SK-N-SH (cell line): ENCODE measurements around the gene VASN. TPM values are rescaled to one million over a fixed set of nuclear protein-coding genes. Genes with fewer than 3 reads are reported as not detected.

ENCODE experiments used
- CTCF ChIA-PET: fragments of 300-600, 350-600 bp; formaldehyde crosslinking; extraction: SDS; loops from one replicate; lab custom pipeline; 2021; lab: Yijun Ruan, JAX
- POLR2A ChIA-PET: fragments of 350-600 bp; sonication (Branson Sonifier 250); formaldehyde crosslinking; extraction: SDS; loops from one replicate; lab custom pipeline; 2020; ENCODE audit warnings: antibody characterized with exemption, inconsistent platforms; lab: Yijun Ruan, JAX
- DNase-seq: peaks from one replicate; pipeline ENCODE4 v3.0.0; 2012
- H2AFZ ChIP-seq: fragments of 200-600 bp; sonication (generic); 2 replicates; pipeline ENCODE4 v1.8.1; 2016; ENCODE audit warnings: antibody characterized with exemption, mild to moderate bottlenecking, low read depth
- H3F3A ChIP-seq: fragments of 200-600 bp; sonication (generic); replicated peaks from 2 replicates; pipeline ENCODE3; 2016; ENCODE audit warnings: antibody characterized with exemption, mild to moderate bottlenecking; ENCODE audit not compliant: insufficient read depth
- H3K27ac ChIP-seq, 2 experiments: fragments of 200-500 bp in 1 of 2; fragments of 200-600 bp in 1 of 2; sonication (Bioruptor generic) in 1 of 2; sonication (generic), shearing (Covaris generic) in 1 of 2; 2 replicates each; pipeline versions ENCODE4 v1.5.1 to v1.6.1; 2014 to 2016; ENCODE audit warnings: low read depth in 2 of 2, inconsistent platforms in 1 of 2, low read length in 1 of 2, mild to moderate bottlenecking in 1 of 2, mixed read lengths in 1 of 2
- H3K27me3 ChIP-seq: fragments of 200-600 bp; sonication (generic), shearing (Covaris generic); 2 replicates; pipeline ENCODE4 v1.6.1; 2016; ENCODE audit warnings: mixed run types; ENCODE audit not compliant: insufficient read depth
- H3K36me3 ChIP-seq, 2 experiments: fragments of 200-500 bp in 1 of 2; fragments of 200-600 bp in 1 of 2; sonication (Bioruptor generic) in 1 of 2; sonication (generic) in 1 of 2; replicated peaks in 1 of 2; 2 replicates each; pipeline versions ENCODE3 to v1.5.1; 2014 to 2016; ENCODE audit warnings: low read length in 1 of 2, mild to moderate bottlenecking in 1 of 2; ENCODE audit not compliant: insufficient read depth in 2 of 2, control insufficient read depth in 1 of 2
- H3K4me1 ChIP-seq, 2 experiments: fragments of 200-500 bp in 1 of 2; fragments of 200-600 bp in 1 of 2; sonication (Bioruptor generic) in 1 of 2; sonication (generic), shearing (Covaris generic) in 1 of 2; 2 replicates each; pipeline versions ENCODE4 v1.5.1 to v1.6.1; 2014 to 2016; ENCODE audit warnings: low read depth in 1 of 2, low read length in 1 of 2, mixed run types in 1 of 2; ENCODE audit not compliant: insufficient read depth in 2 of 2, control insufficient read depth in 1 of 2
- H3K4me2 ChIP-seq: fragments of 200-600 bp; sonication (generic), shearing (Covaris generic); 2 replicates; pipeline ENCODE4 v1.6.1; 2017; ENCODE audit warnings: mixed run types
- H3K4me3 ChIP-seq, 2 experiments: fragments of 200-500 bp in 1 of 2; fragments of 200-600 bp in 1 of 2; sonication (Bioruptor generic) in 1 of 2; sonication (generic), shearing (Covaris generic) in 1 of 2; 2 replicates each; pipeline versions ENCODE4 v1.5.1 to v1.8.1; 2014 to 2016; ENCODE audit warnings: low read depth in 2 of 2, inconsistent platforms in 1 of 2, low read length in 1 of 2, mild to moderate bottlenecking in 1 of 2, mixed read lengths in 1 of 2, moderate library complexity in 1 of 2
- H3K79me2 ChIP-seq: fragments of 200-600 bp; sonication (generic); 2 replicates; pipeline ENCODE4 v1.8.1; 2017; ENCODE audit warnings: mild to moderate bottlenecking; ENCODE audit not compliant: insufficient read depth
- H3K9ac ChIP-seq: fragments of 200-600 bp; sonication (generic); 2 replicates; pipeline ENCODE4 v1.6.1; 2017; ENCODE audit warnings: mixed run types
- H3K9me2 ChIP-seq: fragments of 200-600 bp; sonication (generic); 2 replicates; pipeline ENCODE4 v1.6.1; 2017; ENCODE audit warnings: mixed run types
- H3K9me3 ChIP-seq: fragments of 200-600 bp; sonication (generic); 2 replicates; pipeline ENCODE4 v1.6.1; 2017; ENCODE audit warnings: mixed run types, mild to moderate bottlenecking, moderate library complexity
- H4K20me1 ChIP-seq: fragments of 200-600 bp; sonication (generic); 2 replicates; pipeline ENCODE4 v1.6.1; 2017; ENCODE audit warnings: mild to moderate bottlenecking, mixed run types; ENCODE audit not compliant: insufficient read depth
- CHD2 ChIP-seq: fragments of 150-350 bp; IDR thresholded peaks from 2 replicates; pipeline ENCODE4 v1.6.1; 2018; ENCODE audit warnings: low read length; ENCODE audit not compliant: partially characterized antibody
- CTCF ChIP-seq: fragments of 200-600 bp; sonication (generic); IDR thresholded peaks from 2 replicates; pipeline ENCODE4 v1.6.1; 2017; ENCODE audit warnings: antibody characterized with exemption, mild to moderate bottlenecking, moderate library complexity
- EP300 ChIP-seq, 2 experiments: IDR thresholded peaks; 2 replicates each; pipeline versions ENCODE4 v1.4.0 to v1.6.1; 2012; ENCODE audit warnings: borderline replicate concordance in 1 of 2, low read depth in 1 of 2, low read length in 1 of 2
- EZH2phosphoT487 ChIP-seq: fragments of 200-600 bp; sonication (generic); IDR thresholded peaks from 2 replicates; pipeline ENCODE4 v1.6.1; 2017; ENCODE audit warnings: low read depth, mixed run types, mild to moderate bottlenecking, antibody characterized with exemption, moderate library complexity, borderline replicate concordance
- FOXJ3 ChIP-seq: sonication (generic); formaldehyde crosslinking; IDR thresholded peaks from 2 replicates; pipeline ENCODE4 v1.5.1; 2020; ENCODE audit warnings: mild to moderate bottlenecking, missing genetic modification reagents
- MEF2A ChIP-seq: IDR thresholded peaks from 2 replicates; pipeline ENCODE4 v1.4.0; 2012; ENCODE audit warnings: low read depth, borderline replicate concordance
- MXI1 ChIP-seq: IDR thresholded peaks from 2 replicates; pipeline ENCODE4 v1.6.1; 2012; ENCODE audit warnings: mild to moderate bottlenecking, low read depth, low read length, improper control_type of control experiment
- POLR2AphosphoS5 ChIP-seq: IDR thresholded peaks from 2 replicates; pipeline ENCODE4 v1.6.1; 2012; ENCODE audit warnings: low read depth, low read length
- RXRA ChIP-seq: IDR thresholded peaks from 2 replicates; pipeline ENCODE4 v1.4.0; 2012; ENCODE audit warnings: low read depth, mild to moderate bottlenecking, borderline replicate concordance
- SIN3A ChIP-seq: IDR thresholded peaks from 2 replicates; pipeline ENCODE4 v1.6.1; 2012; ENCODE audit warnings: low read depth, mild to moderate bottlenecking, low read length, moderate library complexity, borderline replicate concordance
- SMC3 ChIP-seq: IDR thresholded peaks from 2 replicates; pipeline ENCODE4 v1.6.1; 2012; ENCODE audit warnings: low read depth, low read length, improper control_type of control experiment
- TAF1 ChIP-seq: IDR thresholded peaks from 2 replicates; pipeline ENCODE4 v1.6.1; 2012; ENCODE audit warnings: low read depth, mild to moderate bottlenecking, low read length, moderate library complexity, borderline replicate concordance
- USF1 ChIP-seq: IDR thresholded peaks from 2 replicates; pipeline ENCODE4 v1.4.0; 2012; ENCODE audit warnings: low read depth, borderline replicate concordance
- YY1 ChIP-seq: IDR thresholded peaks from 2 replicates; pipeline ENCODE4 v1.4.0; 2012; ENCODE audit warnings: low read depth, mild to moderate bottlenecking
- ZBTB33 ChIP-seq: IDR thresholded peaks from 2 replicates; pipeline ENCODE4 v1.4.0; 2012; ENCODE audit warnings: low read depth, borderline replicate concordance
- WGBS: methylation state at CpG from one replicate; pipeline ENCODE4 v1.1.6; 2017; ENCODE audit warnings: low lambda C conversion rate; 5-methylcytosine and 5-hydroxymethylcytosine counted together
- polyA plus RNA-seq, 3 experiments: library from polyadenylated mRNA; depleted of rRNA; stranded (reverse); fragments of >200 nt; gene quantifications; 2 replicates each; pipeline ENCODE4 v1.2.3, GENCODE V29; 2012

The VASN gene
- polyA plus RNA-seq, 1 of the 3 experiments (the other 2 are of a cell fraction), result 37.4 TPM

GRCh38 chr16:4395055-4395726, 23.5 kb downstream of the VASN start:
- Histone ChIP-seq H4K20me1 (no peaks in the 10 kb centered on the region), H3K4me2 (no peak overlapping the region), H3K9me2 (no peaks in the 10 kb centered on the region), H3K9me3 (no peaks in the 10 kb centered on the region), H3K79me2 (no peaks in the 10 kb centered on the region), H3K4me3 (no peak overlapping the region), H3K9ac (no peak overlapping the region), H3K27me3 (no peaks in the 10 kb centered on the region), H2AFZ (no peak overlapping the region), H3K27ac (peak overlapping the region in 1 of 2 experiments; percentile 34; a peak in 1 of 4 replicates)
- WGBS, result 85% methylated on average over 9 of the region's 9 CpGs
- TF ChIP-seq FOXJ3 (CRISPR knock-in tag) (no peak), MXI1 (no peak), CHD2 (no peak), SMC3 (no peak), EZH2phosphoT487 (no peak)
- TF ChIP-seq, all 33 proteins: peak for 0
- ChIA-PET CTCF (interaction anchor here (1.4 to 32.1 kb wide), 6 partner anchors 7 to 118 kb away, joined by 3 to 558 read pairs (median 18); partner anchors contain the start of gene VASN), POLR2A (interaction anchor here (1.2 to 2.0 kb wide), 2 partner anchors 9 to 24 kb away, joined by 3 to 5 read pairs; no protein-coding TSS in a partner anchor)
- peaks cover 21 to 43% of the 10 kb centered on the region in 2 experiments; a peak in 3 of 4 replicates for H3K4me1 ChIP-seq
- no peaks in the 10 kb centered on the region for H3K36me3 ChIP-seq
- no peak for DNase-seq
- peaks cover 7% of the 10 kb centered on the region for H3F3A ChIP-seq

GRCh38 chr16:4399001-4399730, 27.5 kb downstream of the VASN start:
- H3K9me2 ChIP-seq, result no peaks in the 10 kb centered on the region
- no peaks in the 10 kb centered on the region for H3K79me2 ChIP-seq
- CTCF ChIA-PET, result interaction anchor here (7.0 to 9.3 kb wide), 4 partner anchors 16 to 48 kb away, joined by 189 to 558 read pairs (median 252); partner anchors contain the start of genes CORO7, PAM16 and VASN
- H3K4me2 ChIP-seq, result no peak overlapping the region
- peaks cover 0 to 24% of the 10 kb centered on the region in 2 experiments; a peak in 1 of 4 replicates for H3K4me1 ChIP-seq
- no peaks in the 10 kb centered on the region for H3K36me3 ChIP-seq
- no peaks in the 10 kb centered on the region for H3K9me3 ChIP-seq
- H3F3A ChIP-seq, result peaks cover 7% of the 10 kb centered on the region
- TF ChIP-seq MEF2A, result no peak
- TF ChIP-seq ZBTB33, result no peak
- TF ChIP-seq FOXJ3 (CRISPR knock-in tag), result no peak
- TF ChIP-seq POLR2AphosphoS5, result no peak
- no peak for TF ChIP-seq EP300 (IDR thresholded peaks at IDR 0.05; ENCODE audit: borderline replicate concordance in 1 of 2, low read depth in 1 of 2, low read length in 1 of 2)
- no peak for TF ChIP-seq TAF1
- no peak for TF ChIP-seq USF1
- no peak for TF ChIP-seq SIN3A
- TF ChIP-seq CTCF, result no peak
- no peak for TF ChIP-seq YY1
- no peak for TF ChIP-seq RXRA
- TF ChIP-seq, all 33 proteins: peak for 0
- no peak overlapping the region for H3K9ac ChIP-seq
- H4K20me1 ChIP-seq, result no peaks in the 10 kb centered on the region
- no peak overlapping the region for H2AFZ ChIP-seq
- H3K4me3 ChIP-seq, result no peak overlapping the region
- 95% methylated on average over 9 of the region's 9 CpGs for WGBS
- DNase-seq, result no peak
- H3K27ac ChIP-seq, result no peak overlapping the region
- POLR2A ChIA-PET, result no interaction called here
- H3K27me3 ChIP-seq, result no peaks in the 10 kb centered on the region
